OCI-LY3 (cell line): Measurements from ENCODE around the gene KLK11.
"Not testable (repeated sequence)": the region's sequence is repeated elsewhere in the genome, so short reads cannot be mapped to it uniquely, and the experiment has no call there.

ENCODE experiments used
- EZH2phosphoT487 ChIP-seq: fragments of 200-600 bp; shearing (Covaris generic); IDR thresholded peaks from 2 replicates; pipeline ENCODE4 v1.6.1; 2018; ENCODE audit warnings: antibody characterized with exemption, mixed run types, low read depth
- TF ChIP-seq, protein P1 (sequence below): fragments of 200-600, 300-600 bp; sonication (generic); IDR thresholded peaks from 2 replicates; pipeline ENCODE4 v1.5.1; 2014; ENCODE audit warnings: antibody characterized with exemption, low read length, low read depth

DNA sequence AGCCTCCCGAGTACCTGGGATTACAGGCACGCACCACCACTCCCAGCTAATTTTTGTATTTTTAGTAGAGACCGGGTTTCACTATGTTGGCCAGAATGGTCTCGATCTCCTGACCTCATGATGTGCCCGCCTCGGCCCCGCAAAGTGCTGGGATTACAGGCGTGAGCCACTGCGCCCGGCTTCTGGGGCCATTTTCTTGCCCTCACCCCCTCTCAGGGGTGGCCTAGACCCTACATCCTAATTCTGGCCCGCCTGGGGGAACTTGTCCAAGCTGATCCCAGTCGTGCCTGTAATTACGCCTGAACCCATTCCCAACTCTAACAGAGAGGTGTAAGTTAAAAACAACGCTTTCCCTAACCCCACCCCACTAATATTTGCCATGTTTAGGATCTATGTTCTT lies 42.0 kb downstream of the KLK11 start:
- TF ChIP-seq, protein P1, sequence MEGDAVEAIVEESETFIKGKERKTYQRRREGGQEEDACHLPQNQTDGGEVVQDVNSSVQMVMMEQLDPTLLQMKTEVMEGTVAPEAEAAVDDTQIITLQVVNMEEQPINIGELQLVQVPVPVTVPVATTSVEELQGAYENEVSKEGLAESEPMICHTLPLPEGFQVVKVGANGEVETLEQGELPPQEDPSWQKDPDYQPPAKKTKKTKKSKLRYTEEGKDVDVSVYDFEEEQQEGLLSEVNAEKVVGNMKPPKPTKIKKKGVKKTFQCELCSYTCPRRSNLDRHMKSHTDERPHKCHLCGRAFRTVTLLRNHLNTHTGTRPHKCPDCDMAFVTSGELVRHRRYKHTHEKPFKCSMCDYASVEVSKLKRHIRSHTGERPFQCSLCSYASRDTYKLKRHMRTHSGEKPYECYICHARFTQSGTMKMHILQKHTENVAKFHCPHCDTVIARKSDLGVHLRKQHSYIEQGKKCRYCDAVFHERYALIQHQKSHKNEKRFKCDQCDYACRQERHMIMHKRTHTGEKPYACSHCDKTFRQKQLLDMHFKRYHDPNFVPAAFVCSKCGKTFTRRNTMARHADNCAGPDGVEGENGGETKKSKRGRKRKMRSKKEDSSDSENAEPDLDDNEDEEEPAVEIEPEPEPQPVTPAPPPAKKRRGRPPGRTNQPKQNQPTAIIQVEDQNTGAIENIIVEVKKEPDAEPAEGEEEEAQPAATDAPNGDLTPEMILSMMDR: not testable (repeated sequence)
- not testable (repeated sequence) for TF ChIP-seq EZH2phosphoT487
